22Rv1 (cell line): ENCODE measurements around the gene FMN1.

Experiments
- CTCF ChIP-seq: fragments of 450-650 bp; IDR thresholded peaks from 2 replicates; pipeline ENCODE4 v1.5.1; 2017; ENCODE audit warnings: mild to moderate bottlenecking
- ZFX ChIP-seq: fragments of 450-650 bp; IDR thresholded peaks from 2 replicates; pipeline ENCODE4 v1.6.1; 2017; ENCODE audit warnings: antibody characterized with exemption, borderline replicate concordance

DNA sequence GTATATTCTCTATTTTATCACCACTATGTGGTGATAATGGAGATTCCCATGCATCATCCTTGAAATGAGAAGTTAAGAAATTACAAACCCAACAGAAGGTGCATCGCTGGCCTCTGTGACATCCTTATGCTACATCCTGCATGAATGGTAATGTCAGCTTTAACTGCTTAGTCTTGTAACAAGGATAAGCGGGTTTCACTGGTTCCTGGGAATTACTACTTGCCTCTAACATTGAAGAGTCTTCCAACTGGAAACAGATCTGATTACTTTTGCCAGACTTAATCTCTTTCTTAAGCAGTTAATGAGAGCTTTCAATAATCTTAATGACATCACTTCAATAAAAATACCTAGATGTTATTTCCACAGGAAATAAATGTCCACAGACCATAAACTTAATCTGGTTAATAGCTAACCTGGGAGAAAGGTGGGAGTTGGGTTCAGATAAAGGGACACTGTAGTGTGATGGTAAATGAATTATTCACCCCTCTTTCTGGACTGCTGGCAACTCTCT lies 44.0 kb downstream of the FMN1 start:
- TF ChIP-seq CTCF (no peak), ZFX (no peak)
